HG03439 (cell line): ENCODE data around the gene AGBL4.
A peak's percentile ranks its signal among the peaks of the same experiment; 100 is the strongest.
"Not testable (repeated sequence)": the region's sequence is repeated elsewhere in the genome, so short reads cannot be mapped to it uniquely, and the experiment has no call there.

Source experiments
- ATAC-seq: cut with Tn5 transposase; IDR thresholded peaks from one replicate; pipeline ENCODE4 v1.9.1; 2021; ENCODE audit warnings: mild to moderate bottlenecking, moderate library complexity; ENCODE audit not compliant: unreplicated experiment

Gene AGBL4

GRCh38 chr1:48523558-48523957, 1500.2 kb downstream of the AGBL4 start:
- no peak for ATAC-seq

- ATAC-seq, result not testable (repeated sequence)
These were observed 1503.9 kb downstream of the AGBL4 start for GRCh38 chr1:48519896-48520295.

- no peak for ATAC-seq
These were observed 1516.9 kb downstream of the AGBL4 start for GRCh38 chr1:48506870-48507269.

GRCh38 chr1:48500541-48501450, 1523.0 kb downstream of the AGBL4 start:
- ATAC-seq, result no peak

- ATAC-seq, result no peak
These were observed 1524.5 kb downstream of the AGBL4 start for GRCh38 chr1:48499211-48499735.

GRCh38 chr1:48498096-48498791, 1525.5 kb downstream of the AGBL4 start:
- peak; percentile 87 for ATAC-seq

- no peak for ATAC-seq
These were observed 1527.8 kb downstream of the AGBL4 start for GRCh38 chr1:48495911-48496310.

GRCh38 chr1:48495166-48495565, 1528.6 kb downstream of the AGBL4 start:
- ATAC-seq, result no peak

DNA sequence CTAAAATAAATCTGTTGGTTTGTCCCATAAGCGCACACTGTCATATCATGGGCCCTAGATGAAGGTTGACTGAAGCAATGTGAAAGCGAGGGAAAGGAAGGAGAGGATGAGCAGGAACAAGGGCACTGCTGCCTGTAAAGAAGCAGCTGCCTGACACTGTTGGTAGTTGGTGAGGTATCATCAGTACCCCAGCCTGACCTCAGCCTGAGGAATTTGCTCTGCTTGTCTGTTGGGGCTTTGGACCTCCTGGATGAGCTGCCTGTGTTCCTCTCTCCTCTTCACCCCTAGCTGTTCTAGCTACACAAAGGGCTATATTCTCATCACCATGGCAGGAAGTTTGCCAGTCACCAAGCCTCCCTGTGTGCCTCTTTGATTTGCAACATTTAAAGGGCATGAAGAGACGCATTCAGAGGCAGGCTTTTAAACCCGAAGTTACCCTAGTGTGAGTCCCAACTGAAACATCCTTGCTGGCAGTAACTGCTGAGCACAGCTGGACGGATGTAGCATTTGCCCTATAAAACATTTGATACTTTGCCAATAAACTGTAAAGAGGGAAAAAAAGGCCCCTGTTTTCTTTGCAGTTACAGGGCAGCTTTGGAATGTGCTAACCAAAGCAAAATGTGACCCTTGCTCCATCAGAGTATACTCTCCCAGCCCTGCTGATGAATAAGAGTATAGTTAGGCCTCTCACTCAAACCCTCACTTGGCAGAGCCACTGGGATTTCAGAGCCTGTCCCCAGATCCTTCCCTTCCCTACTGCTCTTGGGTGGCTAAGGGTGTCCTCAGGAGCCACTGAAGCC, 1529.6 kb downstream of the AGBL4 start:
- no peak for ATAC-seq

- ATAC-seq, result no peak
These were observed 1530.7 kb downstream of the AGBL4 start for GRCh38 chr1:48493041-48493440.

DNA sequence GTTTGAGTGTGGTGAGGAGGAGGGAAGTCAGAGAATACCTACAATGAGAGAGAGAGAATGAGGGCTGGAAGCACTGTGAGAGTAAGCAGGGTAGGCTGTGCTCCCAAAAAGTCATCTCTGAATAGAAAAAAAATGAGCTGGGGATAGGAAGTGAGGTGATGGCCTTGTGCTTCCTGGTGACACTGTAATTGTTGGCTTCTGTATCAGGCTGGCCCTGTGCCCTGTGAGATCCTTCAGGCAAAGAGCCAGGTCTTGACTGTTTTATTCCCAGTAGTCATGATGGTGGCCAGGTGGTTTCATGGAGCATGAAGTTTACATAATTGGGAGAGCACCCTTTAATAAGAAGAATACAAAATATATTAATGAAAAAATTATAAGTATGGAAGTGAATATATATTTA, 1531.4 kb downstream of the AGBL4 start:
- no peak for ATAC-seq

DNA sequence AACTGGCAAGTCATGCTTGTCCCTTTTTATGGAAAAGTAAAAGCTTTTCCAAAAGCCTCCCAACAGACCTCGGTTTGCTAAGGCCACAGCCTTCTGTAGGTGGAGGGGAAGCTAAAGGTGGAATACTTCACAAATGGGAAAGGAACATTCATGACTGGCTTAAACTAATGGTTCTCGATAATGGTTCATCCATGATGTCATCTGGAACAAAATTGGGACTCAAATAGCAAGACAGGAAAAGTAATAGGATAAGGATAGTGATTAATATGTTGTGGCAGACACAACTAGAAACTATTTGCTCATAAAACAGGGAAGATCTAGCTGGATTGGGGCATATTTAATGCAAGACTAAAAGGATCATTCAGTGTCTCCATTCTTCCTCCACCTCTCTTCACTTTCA, 1535.0 kb downstream of the AGBL4 start:
- no peak for ATAC-seq
